ENCODE data around the gene UGT1A10.
"Not testable (repeated sequence)": the region's sequence is repeated elsewhere in the genome, so short reads cannot be mapped to it uniquely, and the experiment has no call there.

UGT1A10 gene

GRCh38 chr2:233627331-233628025 lies 8.8 kb upstream of the UGT1A10 start:
- in situ Hi-C loops (cut with HindIII; ENCODE audit: low pct_unique_long_range_greater_than_20kb, low sequenced_read_pairs), result no loop called here
- DNase-seq (ENCODE audit: low read depth in 1 of 2, low spot score in 1 of 2), result no peak
- no peak for TF ChIP-seq JUND (IDR thresholded peaks at IDR 0.05; ENCODE audit: low read depth)

- DNase-seq (ENCODE audit: low read depth in 1 of 2, low spot score in 1 of 2), result no peak
- in situ Hi-C loops (cut with HindIII; ENCODE audit: low pct_unique_long_range_greater_than_20kb, low sequenced_read_pairs), result no loop called here
- no peak for TF ChIP-seq JUND (IDR thresholded peaks at IDR 0.05; ENCODE audit: low read depth)
These were observed 2.6 kb downstream of the UGT1A10 start for GRCh38 chr2:233638836-233639235.

- DNase-seq (ENCODE audit: low read depth in 1 of 2, low spot score in 1 of 2), result no peak
- in situ Hi-C loops (cut with HindIII; ENCODE audit: low pct_unique_long_range_greater_than_20kb, low sequenced_read_pairs), result no loop called here
These were observed 3.6 kb downstream of the UGT1A10 start for GRCh38 chr2:233639860-233640259.

GRCh38 chr2:233643128-233643527 lies 6.9 kb downstream of the UGT1A10 start:
- TF ChIP-seq JUND (IDR thresholded peaks at IDR 0.05; ENCODE audit: low read depth), result no peak
- peak in 1 of 2 experiments; percentile 29 for DNase-seq (ENCODE audit: low read depth in 1 of 2, low spot score in 1 of 2)
- in situ Hi-C loops (cut with HindIII; ENCODE audit: low pct_unique_long_range_greater_than_20kb, low sequenced_read_pairs), result no loop called here

More at GRCh38 chr2:233639860-233640259, 3.6 kb downstream of the UGT1A10 start:
- TF ChIP-seq JUND (IDR thresholded peaks at IDR 0.05; ENCODE audit: low read depth), result no peak

GRCh38 chr2:233646033-233646432 lies 9.8 kb downstream of the UGT1A10 start:
- in situ Hi-C loops (cut with HindIII; ENCODE audit: low pct_unique_long_range_greater_than_20kb, low sequenced_read_pairs), result not testable (repeated sequence)

GRCh38 chr2:233650981-233651380 lies 14.7 kb downstream of the UGT1A10 start:
- TF ChIP-seq JUND (IDR thresholded peaks at IDR 0.05; ENCODE audit: low read depth), result no peak
- no peak for DNase-seq (ENCODE audit: low read depth in 1 of 2, low spot score in 1 of 2)
- in situ Hi-C loops (cut with HindIII; ENCODE audit: low pct_unique_long_range_greater_than_20kb, low sequenced_read_pairs), result no loop called here

More at GRCh38 chr2:233646033-233646432, 9.8 kb downstream of the UGT1A10 start:
- not testable (repeated sequence) for DNase-seq (ENCODE audit: low read depth in 1 of 2, low spot score in 1 of 2)

- no peak for TF ChIP-seq JUND (IDR thresholded peaks at IDR 0.05; ENCODE audit: low read depth)
- no peak for DNase-seq (ENCODE audit: low read depth in 1 of 2, low spot score in 1 of 2)
- in situ Hi-C loops (cut with HindIII; ENCODE audit: low pct_unique_long_range_greater_than_20kb, low sequenced_read_pairs), result no loop called here
These were observed 15.2 kb downstream of the UGT1A10 start for GRCh38 chr2:233651430-233651829.

- in situ Hi-C loops (cut with HindIII; ENCODE audit: low pct_unique_long_range_greater_than_20kb, low sequenced_read_pairs), result no loop called here
- DNase-seq (ENCODE audit: low read depth in 1 of 2, low spot score in 1 of 2), result no peak
These were observed 18.3 kb downstream of the UGT1A10 start for GRCh38 chr2:233654501-233654900.

GRCh38 chr2:233655043-233655442 lies 18.8 kb downstream of the UGT1A10 start:
- in situ Hi-C loops (cut with HindIII; ENCODE audit: low pct_unique_long_range_greater_than_20kb, low sequenced_read_pairs), result no loop called here
- no peak for DNase-seq (ENCODE audit: low read depth in 1 of 2, low spot score in 1 of 2)
- TF ChIP-seq JUND (IDR thresholded peaks at IDR 0.05; ENCODE audit: low read depth), result no peak

More at GRCh38 chr2:233654501-233654900, 18.3 kb downstream of the UGT1A10 start:
- TF ChIP-seq JUND (IDR thresholded peaks at IDR 0.05; ENCODE audit: low read depth), result no peak

- in situ Hi-C loops (cut with HindIII; ENCODE audit: low pct_unique_long_range_greater_than_20kb, low sequenced_read_pairs), result not testable (repeated sequence)
These were observed 19.7 kb downstream of the UGT1A10 start for GRCh38 chr2:233655943-233656342.

GRCh38 chr2:233656443-233656842 lies 20.2 kb downstream of the UGT1A10 start:
- DNase-seq (ENCODE audit: low read depth in 1 of 2, low spot score in 1 of 2), result no peak
- TF ChIP-seq JUND (IDR thresholded peaks at IDR 0.05; ENCODE audit: low read depth), result no peak
- in situ Hi-C loops (cut with HindIII; ENCODE audit: low pct_unique_long_range_greater_than_20kb, low sequenced_read_pairs), result no loop called here

More at GRCh38 chr2:233655943-233656342, 19.7 kb downstream of the UGT1A10 start:
- not testable (repeated sequence) for DNase-seq (ENCODE audit: low read depth in 1 of 2, low spot score in 1 of 2)

- in situ Hi-C loops (cut with HindIII; ENCODE audit: low pct_unique_long_range_greater_than_20kb, low sequenced_read_pairs), result no loop called here
- no peak for TF ChIP-seq JUND (IDR thresholded peaks at IDR 0.05; ENCODE audit: low read depth)
- no peak for DNase-seq (ENCODE audit: low read depth in 1 of 2, low spot score in 1 of 2)
These were observed 22.4 kb downstream of the UGT1A10 start for GRCh38 chr2:233658610-233659009.

- DNase-seq (ENCODE audit: low read depth in 1 of 2, low spot score in 1 of 2), result no peak
- no peak for TF ChIP-seq JUND (IDR thresholded peaks at IDR 0.05; ENCODE audit: low read depth)
- in situ Hi-C loops (cut with HindIII; ENCODE audit: low pct_unique_long_range_greater_than_20kb, low sequenced_read_pairs), result no loop called here
These were observed 27.7 kb downstream of the UGT1A10 start for GRCh38 chr2:233663911-233664310.
